Sigmoid colon (tissue), 7 donors: ENCODE data around the gene CSNK1A1. TPM values are rescaled to one million over a fixed set of nuclear protein-coding genes. Genes with fewer than 3 reads are reported as not detected.

ENCODE experiments used
- DNase-seq: peaks from one replicate; pipeline ENCODE4 v3.0.0-alpha.2; 2019
- H3K27ac ChIP-seq, 4 donors: fragments of 200-600 bp; sonication (generic); one replicate each; pipeline ENCODE4 v1.5.1; 2016 to 2019; ENCODE audit warnings: mild to moderate bottlenecking in 1 of 4
- H3K27me3 ChIP-seq, 3 donors: fragments of 200-600 bp; sonication (generic); one replicate each; pipeline ENCODE4 v1.5.1; 2019; ENCODE audit warnings: mild to moderate bottlenecking in 1 of 3
- H3K36me3 ChIP-seq, 4 donors: fragments of 200-600 bp; sonication (generic); one replicate each; pipeline ENCODE4 v1.5.1; 2016 to 2019
- H3K4me1 ChIP-seq, 4 donors: fragments of 200-600 bp; sonication (generic); one replicate each; pipeline ENCODE4 v1.5.1; 2017 to 2019
- H3K4me3 ChIP-seq, 4 donors: fragments of 200-600 bp; sonication (generic); one replicate each; pipeline ENCODE4 v1.5.1; 2017 to 2019; ENCODE audit warnings: mild to moderate bottlenecking in 2 of 4, moderate library complexity in 1 of 4
- H3K9me3 ChIP-seq, 4 donors: fragments of 200-600 bp in 3 of 4; sonication (generic) in 3 of 4; one replicate each; pipeline versions ENCODE4 v1.5.1 to v1.6.1; 2013 to 2019
- EP300 ChIP-seq, 4 donors: sonication (generic); formaldehyde crosslinking; IDR thresholded peaks; one replicate each; pipeline ENCODE4 v1.6.1; 2017; ENCODE audit warnings: antibody characterized with exemption in 4 of 4
- POLR2A ChIP-seq, 2 donors: fragments of 450-650 bp; IDR thresholded peaks; one replicate each; pipeline ENCODE4 v1.6.1; 2016; ENCODE audit warnings: antibody characterized with exemption in 2 of 2, mild to moderate bottlenecking in 2 of 2, moderate library complexity in 2 of 2
- POLR2AphosphoS5 ChIP-seq, 4 donors: sonication (generic); formaldehyde crosslinking; IDR thresholded peaks; one replicate each; pipeline ENCODE4 v1.6.1; 2017; ENCODE audit warnings: antibody characterized with exemption in 4 of 4
- WGBS, 2 donors: extraction: QIAGEN DNeasy Blood & Tissue Kit; methylation state at CpG; one replicate each; pipeline ENCODE4 v1.1.7; 2013; 5-methylcytosine and 5-hydroxymethylcytosine counted together
- intact Hi-C: fragments of 100-400 bp; cut with DNase I; formaldehyde crosslinking; loops from one replicate; pipeline ENCODE4 v1.15.1; 2023
- polyA plus RNA-seq, 3 donors: library from polyadenylated mRNA; stranded (reverse); fragments of 200-250 nt; gene quantifications; one replicate each; pipeline ENCODE4 v1.2.3, GENCODE V29; 2013
- total RNA-seq, 4 donors: library from RNA; depleted of rRNA; stranded (reverse); fragments of >200 nt; gene quantifications; one replicate each; pipeline ENCODE4 v1.1.0, GENCODE V29; 2016
- TF ChIP-seq, protein P1 (sequence below), 4 experiments: fragments of 450-650 bp in 3 of 4; fragments of 200-600 bp in 1 of 4; IDR thresholded peaks; one replicate each; pipeline ENCODE4 v1.5.1; 2016 to 2019; ENCODE audit warnings: antibody characterized with exemption in 4 of 4, mild to moderate bottlenecking in 3 of 4, moderate library complexity in 2 of 4
- donor health status: healthy with polysubstance abuse.
- donor health status: Bipolar disorder and iron deficiency.
- donor health status: healthy.

The CSNK1A1 gene
- total and polyA plus RNA-seq, 7 donors = 85.3 to 298 (median 214) TPM

DNA sequence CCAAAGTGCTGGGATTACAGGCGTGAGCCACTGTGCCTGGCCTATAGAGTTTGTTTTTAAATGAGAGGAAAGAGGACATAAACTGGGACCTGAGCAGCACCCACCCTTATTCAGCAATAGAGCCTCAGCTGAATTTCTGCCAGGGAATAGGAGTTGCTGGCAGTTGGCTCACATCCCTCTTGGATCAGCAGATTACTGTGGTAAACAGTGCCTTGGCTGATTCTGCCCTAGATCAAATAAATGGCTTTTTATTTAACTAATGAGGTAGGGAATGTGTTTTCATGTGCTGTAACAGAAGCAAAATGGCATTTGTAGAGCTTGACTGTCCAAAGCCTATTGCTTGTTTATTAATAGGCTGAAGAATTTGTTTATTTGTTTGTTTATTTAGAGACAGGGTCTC lies 32.2 kb upstream of the CSNK1A1 start:
- peak overlapping the region; percentile 68 to 92 (median 88) for H3K27ac ChIP-seq
- DNase-seq = no peak
- H3K27me3 ChIP-seq = no peaks in the 10 kb centered on the region
- H3K9me3 ChIP-seq = no peaks in the 10 kb centered on the region
- TF ChIP-seq, protein P1, sequence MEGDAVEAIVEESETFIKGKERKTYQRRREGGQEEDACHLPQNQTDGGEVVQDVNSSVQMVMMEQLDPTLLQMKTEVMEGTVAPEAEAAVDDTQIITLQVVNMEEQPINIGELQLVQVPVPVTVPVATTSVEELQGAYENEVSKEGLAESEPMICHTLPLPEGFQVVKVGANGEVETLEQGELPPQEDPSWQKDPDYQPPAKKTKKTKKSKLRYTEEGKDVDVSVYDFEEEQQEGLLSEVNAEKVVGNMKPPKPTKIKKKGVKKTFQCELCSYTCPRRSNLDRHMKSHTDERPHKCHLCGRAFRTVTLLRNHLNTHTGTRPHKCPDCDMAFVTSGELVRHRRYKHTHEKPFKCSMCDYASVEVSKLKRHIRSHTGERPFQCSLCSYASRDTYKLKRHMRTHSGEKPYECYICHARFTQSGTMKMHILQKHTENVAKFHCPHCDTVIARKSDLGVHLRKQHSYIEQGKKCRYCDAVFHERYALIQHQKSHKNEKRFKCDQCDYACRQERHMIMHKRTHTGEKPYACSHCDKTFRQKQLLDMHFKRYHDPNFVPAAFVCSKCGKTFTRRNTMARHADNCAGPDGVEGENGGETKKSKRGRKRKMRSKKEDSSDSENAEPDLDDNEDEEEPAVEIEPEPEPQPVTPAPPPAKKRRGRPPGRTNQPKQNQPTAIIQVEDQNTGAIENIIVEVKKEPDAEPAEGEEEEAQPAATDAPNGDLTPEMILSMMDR (IDR thresholded peaks at IDR 0.05) = no peak
- peak in 3 of 4 donors; percentile 7 to 57 (median 47) for TF ChIP-seq POLR2AphosphoS5 (IDR thresholded peaks at IDR 0.05)
- no peak for TF ChIP-seq EP300 (IDR thresholded peaks at IDR 0.05)
- no peak for TF ChIP-seq POLR2A (IDR thresholded peaks at IDR 0.05)
- peak overlapping the region in 3 of 4 donors; percentile 15 to 74 (median 67) for H3K4me3 ChIP-seq
- intact Hi-C loops = no loop called here
- peaks cover 0 to 68% (median 60%) of the 10 kb centered on the region in 4 donors for H3K4me1 ChIP-seq
- H3K36me3 ChIP-seq = no peaks in the 10 kb centered on the region
- WGBS, 2 donors = 13 to 60% methylated on average over 1 of the region's 1 CpG

DNA sequence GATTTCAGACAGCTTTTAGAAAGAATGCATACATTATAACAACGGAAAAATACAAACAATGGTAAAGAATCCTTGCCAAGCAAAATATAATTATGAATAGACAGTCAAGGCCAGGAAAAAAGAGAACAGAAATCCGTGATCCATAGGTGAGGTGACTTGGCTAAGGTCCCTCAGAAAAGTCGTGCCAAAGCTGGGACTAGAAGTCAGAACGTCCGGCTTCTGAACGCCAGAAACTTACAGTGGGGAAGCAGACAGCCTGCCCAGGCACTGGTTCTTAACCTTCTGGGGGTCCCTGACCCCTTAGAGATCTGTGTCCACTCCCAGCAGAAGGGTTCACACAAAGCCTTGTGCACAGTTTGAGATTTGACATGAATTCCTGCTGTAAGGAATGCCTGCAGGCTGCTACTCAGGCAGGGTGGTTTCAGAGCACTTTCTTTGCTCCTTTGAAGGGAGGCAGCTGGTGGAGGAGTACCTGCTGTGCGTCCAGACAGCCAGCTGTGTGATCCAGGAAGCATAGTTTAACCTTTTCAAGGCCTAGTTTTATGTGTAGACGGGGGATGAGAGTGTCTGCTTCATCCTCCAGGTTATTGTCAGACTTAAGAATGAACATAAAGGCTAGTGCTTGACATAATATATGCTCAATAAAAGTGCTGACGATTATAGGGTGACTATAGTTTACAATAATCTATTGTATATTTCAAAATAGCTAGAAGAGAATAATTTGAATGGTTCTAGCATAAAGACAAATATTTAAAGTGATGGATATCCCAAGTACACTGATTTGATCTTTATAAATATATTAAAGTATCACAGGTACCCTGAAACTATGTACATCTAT lies 30.9 kb upstream of the CSNK1A1 start:
- no peak for DNase-seq
- Histone ChIP-seq H3K4me3 (peak overlapping the region; percentile 45 to 74 (median 63)), H3K27ac (peak overlapping the region; percentile 79 to 92 (median 88)), H3K27me3 (no peaks in the 10 kb centered on the region), H3K9me3 (no peaks in the 10 kb centered on the region), H3K36me3 (no peaks in the 10 kb centered on the region), H3K4me1 (peaks cover 0 to 56% (median 49%) of the 10 kb centered on the region in 4 donors)
- 9 to 48% methylated on average over 9 of the region's 9 CpGs for WGBS, 2 donors
- intact Hi-C loops = no loop called here
- TF ChIP-seq POLR2AphosphoS5 (IDR thresholded peaks at IDR 0.05) (peak; percentile 10 to 76 (median 69)), EP300 (IDR thresholded peaks at IDR 0.05) (peak in 1 of 4 donors; percentile 5), POLR2A (IDR thresholded peaks at IDR 0.05) (no peak)

- H3K27ac ChIP-seq = peak within 1 kb of the TSS; percentile 79 to 92 (median 88)
- DNase-seq = peak; percentile 96
- H3K9me3 ChIP-seq = no peaks in the 10 kb centered on the region
- H3K36me3 ChIP-seq = no peaks in the 10 kb centered on the region
- TF ChIP-seq POLR2AphosphoS5 (IDR thresholded peaks at IDR 0.05) (peak in 3 of 4 donors; percentile 47 to 83 (median 76)), POLR2A (IDR thresholded peaks at IDR 0.05) (peak in 1 of 2 donors; percentile 26), EP300 (IDR thresholded peaks at IDR 0.05) (no peak)
- TF ChIP-seq, protein P1 (IDR thresholded peaks at IDR 0.05) = no peak
- peaks cover 0 to 48% (median 41%) of the 10 kb centered on the region in 4 donors for H3K4me1 ChIP-seq
- H3K4me3 ChIP-seq = peak within 1 kb of the TSS; percentile 45 to 74 (median 63)
- H3K27me3 ChIP-seq = no peaks in the 10 kb centered on the region
- intact Hi-C loops = no loop called here
- WGBS, 2 donors = 1% methylated on average over 56 of the region's 56 CpGs
Observed at GRCh38 chr5:149581192-149581861, 30.1 kb upstream of the CSNK1A1 start, which contains the start of gene ARHGEF37. Gene ARHGEF37 (plus strand): TSS chr5:149581498. CDS start chr5:149597770, 16,272 bp downstream.

DNA sequence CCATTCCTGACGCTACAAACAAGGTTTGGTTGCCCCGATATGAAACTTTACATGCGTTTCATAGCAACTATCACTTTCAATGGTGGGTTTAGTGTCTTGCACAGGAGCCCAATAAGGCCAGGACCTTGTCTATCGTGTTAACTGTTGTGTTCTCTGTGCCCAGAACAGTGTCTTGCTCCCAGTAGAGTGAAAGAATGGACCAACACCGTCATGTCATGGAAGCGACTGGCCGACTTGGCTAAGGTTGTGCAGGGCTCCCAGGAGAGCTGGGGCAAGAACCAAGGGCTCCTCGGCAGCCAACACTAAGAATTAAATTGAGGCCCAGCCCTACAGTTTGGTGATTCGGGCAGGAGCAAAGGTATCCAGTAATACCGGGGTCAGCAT lies 29.6 kb upstream of the CSNK1A1 start:
- peaks cover 0 to 42% (median 38%) of the 10 kb centered on the region in 4 donors for H3K4me1 ChIP-seq
- WGBS, 2 donors = 11 to 42% methylated on average over 10 of the region's 10 CpGs

More for the DNA sequence above, 29.6 kb upstream of the CSNK1A1 start:
- intact Hi-C loops = no loop called here
- peak overlapping the region; percentile 45 to 74 (median 63) for H3K4me3 ChIP-seq
- H3K27ac ChIP-seq = peak overlapping the region; percentile 79 to 92 (median 88)
- H3K36me3 ChIP-seq = no peaks in the 10 kb centered on the region
- H3K9me3 ChIP-seq = no peaks in the 10 kb centered on the region
- no peak for DNase-seq
- no peaks in the 10 kb centered on the region for H3K27me3 ChIP-seq
- TF ChIP-seq POLR2AphosphoS5 (IDR thresholded peaks at IDR 0.05) = no peak
- no peak for TF ChIP-seq POLR2A (IDR thresholded peaks at IDR 0.05)
- TF ChIP-seq EP300 (IDR thresholded peaks at IDR 0.05) = no peak
- TF ChIP-seq, protein P1 (IDR thresholded peaks at IDR 0.05) = no peak
